NCI-H774 (cell line): ENCODE results near the gene LRRC1.
A peak's percentile ranks its signal among the peaks of the same experiment; 100 is the strongest.

Experiments used
- DNase-seq: peaks from one replicate; lab custom pipeline; 2025; lab: John Stamatoyannopoulos, UW

LRRC1 gene

GRCh38 chr6:53889365-53889764 lies 94.6 kb downstream of the LRRC1 start:
- no peak for DNase-seq

- DNase-seq: no peak
Measured at GRCh38 chr6:53892707-53893106, 97.9 kb downstream of the LRRC1 start.

GRCh38 chr6:53894091-53894490 lies 99.3 kb downstream of the LRRC1 start:
- DNase-seq: peak; percentile 5

- DNase-seq: no peak
Measured at GRCh38 chr6:53896196-53896595, 101.4 kb downstream of the LRRC1 start.

GRCh38 chr6:53898026-53898795 lies 103.4 kb downstream of the LRRC1 start:
- no peak for DNase-seq

GRCh38 chr6:53899512-53899911 lies 104.7 kb downstream of the LRRC1 start:
- no peak for DNase-seq

GRCh38 chr6:53903357-53903756 lies 108.6 kb downstream of the LRRC1 start:
- DNase-seq: no peak

GRCh38 chr6:53906103-53906502 lies 111.3 kb downstream of the LRRC1 start:
- no peak for DNase-seq

- no peak for DNase-seq
Measured at GRCh38 chr6:53906842-53907241, 112.0 kb downstream of the LRRC1 start.

- DNase-seq: no peak
Measured at GRCh38 chr6:53910834-53911233, 116.0 kb downstream of the LRRC1 start.

GRCh38 chr6:53912661-53913060 lies 117.9 kb downstream of the LRRC1 start:
- DNase-seq: no peak

- DNase-seq: no peak
Measured at GRCh38 chr6:53913286-53913685, 118.5 kb downstream of the LRRC1 start.

- no peak for DNase-seq
Measured at GRCh38 chr6:53915026-53915691, 120.4 kb downstream of the LRRC1 start.

- DNase-seq: no peak
Measured at GRCh38 chr6:53916804-53917463, 122.1 kb downstream of the LRRC1 start.

GRCh38 chr6:53917464-53917842 lies 122.6 kb downstream of the LRRC1 start:
- no peak for DNase-seq

- DNase-seq: no peak
Measured at GRCh38 chr6:53918854-53919510, 124.2 kb downstream of the LRRC1 start.

GRCh38 chr6:53919881-53920360 lies 125.1 kb downstream of the LRRC1 start:
- DNase-seq: no peak

GRCh38 chr6:53920881-53921280 lies 126.1 kb downstream of the LRRC1 start:
- DNase-seq: no peak

- no peak for DNase-seq
Measured at GRCh38 chr6:53921639-53922038, 126.8 kb downstream of the LRRC1 start.

GRCh38 chr6:53922539-53922981 lies 127.8 kb downstream of the LRRC1 start:
- DNase-seq: no peak

GRCh38 chr6:53924277-53924676 lies 129.5 kb downstream of the LRRC1 start:
- no peak for DNase-seq

- DNase-seq: no peak
Measured at GRCh38 chr6:53924821-53925422, 130.1 kb downstream of the LRRC1 start.
